Bladder microvascular endothelial cell (primary cell): ENCODE measurements around the gene RHBDF2. TPM values are rescaled to one million over a fixed set of nuclear protein-coding genes. Genes with fewer than 3 reads are reported as not detected.

Experiments used
- total RNA-seq: library from RNA; depleted of rRNA; stranded (reverse); fragments of >200 nt; gene quantifications from 2 replicates; pipeline ENCODE4 v1.2.3, GENCODE V29; 2014

RHBDF2 gene
- 14.9 and 50.5 TPM in 2 replicates for total RNA-seq

GRCh38 chr17:76501018-76501826, at the start of gene RHBDF2:
TSS of gene RHBDF2 (minus strand) at chr17:76501423. CDS start at chr17:76481524, 19,899 bp downstream.

GRCh38 chr17:76539631-76540271, 38.5 kb upstream of the RHBDF2 start, which contains the start of gene PRCD:
TSS of gene PRCD (plus strand) at chr17:76540044. CDS start at chr17:76540142, 98 bp downstream.

DNA sequence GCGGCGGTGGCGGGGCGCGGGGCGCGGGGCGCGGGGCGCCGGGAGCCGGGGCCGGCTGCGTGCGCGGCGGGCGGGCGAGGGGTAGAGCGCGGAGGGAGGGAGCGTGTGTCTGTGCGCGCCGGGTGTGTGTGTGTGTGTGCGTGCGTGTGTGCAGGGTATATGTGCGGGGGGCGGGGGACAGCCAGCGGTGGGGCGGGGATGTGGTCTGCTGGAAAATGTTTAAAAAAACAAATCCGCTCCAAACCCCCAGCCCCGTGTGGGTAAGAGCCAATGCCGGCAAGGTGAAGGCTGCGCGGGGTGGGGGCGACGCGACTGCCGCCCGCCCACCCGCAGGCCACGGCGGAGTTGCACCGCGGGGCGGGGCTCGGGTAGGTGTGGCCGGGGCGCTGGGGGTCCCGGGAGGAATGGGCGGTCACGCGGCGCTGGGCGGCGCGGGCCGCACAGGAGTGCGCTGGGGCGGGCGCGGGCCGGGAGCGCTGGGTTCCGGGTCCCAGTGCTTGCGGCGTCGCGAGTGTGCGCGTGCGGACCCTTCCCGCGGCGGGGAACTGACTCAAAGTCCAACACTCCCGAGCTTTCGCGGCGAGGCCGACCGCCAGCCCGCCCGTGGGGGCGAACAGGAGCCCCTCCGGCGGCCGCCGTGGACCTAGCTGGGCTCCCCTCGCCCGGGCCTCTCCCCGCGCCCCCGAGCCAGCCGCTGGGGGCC, 36.5 kb upstream of the RHBDF2 start, which contains the start of gene CYGB:
Gene CYGB, minus strand, starts transcription at position 132 of the 703 bp plus-strand sequence. CDS start 167 bp downstream, outside the sequence.

DNA sequence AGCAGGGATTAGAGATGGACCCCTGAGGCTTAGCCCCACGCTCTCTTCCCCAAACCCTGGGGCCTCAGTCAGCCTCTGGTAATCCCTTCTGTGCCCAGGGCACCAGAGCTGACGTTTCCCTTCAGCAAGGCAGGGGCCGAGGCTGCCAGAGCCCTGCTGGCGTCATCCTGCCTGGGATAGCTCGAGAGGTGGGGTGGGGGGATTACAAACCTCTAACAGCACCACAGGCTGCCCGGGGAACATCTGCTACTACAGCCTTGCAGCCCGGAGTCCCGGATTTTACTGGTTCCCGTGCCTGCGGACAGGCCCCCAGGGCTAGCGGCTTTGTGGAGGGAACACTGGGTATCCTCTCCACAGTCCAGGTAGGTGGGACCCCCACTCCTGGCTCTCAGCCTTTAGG, 33.9 kb downstream of the RHBDF2 start, which contains the start of gene AANAT:
Gene AANAT, plus strand, starts transcription at position 238 of the 400 bp plus-strand sequence. CDS start 1,144 bp downstream, outside the sequence.

GRCh38 chr17:76452660-76453430, 48.4 kb downstream of the RHBDF2 start, which contains the start of gene UBE2O:
TSS of gene UBE2O (minus strand) at chr17:76453152. CDS start at chr17:76453141, 11 bp downstream.

Other genes starting within 250 kb of the RHBDF2 start
- gene UBALD2, start 236.1 kb downstream of the RHBDF2 start, total RNA-seq, result 6.8 and 8.9 TPM in 2 replicates
- gene QRICH2, start 193.1 kb downstream of the RHBDF2 start, total RNA-seq, result 3.1 and 10.4 TPM in 2 replicates
- gene PRPSAP1, start 147.5 kb downstream of the RHBDF2 start, total RNA-seq, result 60.5 and 129 TPM in 2 replicates
- gene SPHK1, start 116.8 kb downstream of the RHBDF2 start, total RNA-seq, result 52.5 and 142 TPM in 2 replicates
- gene UBE2O, start 48.3 kb downstream of the RHBDF2 start, total RNA-seq, result 14.7 and 51.5 TPM in 2 replicates
- gene AANAT, start 33.8 kb downstream of the RHBDF2 start, total RNA-seq, result not detected in 2 replicates
- 3.3 and 4.4 TPM in 2 replicates for gene CYGB, start 36.3 kb upstream of the RHBDF2 start, total RNA-seq
- gene PRCD, start 38.6 kb upstream of the RHBDF2 start, total RNA-seq, result 0.38 and 0.49 TPM in 2 replicates
- 0.82 and 3.6 TPM in 2 replicates for gene ST6GALNAC2, start 84.4 kb upstream of the RHBDF2 start, total RNA-seq
- not detected in 2 replicates for gene ST6GALNAC1, start 142.3 kb upstream of the RHBDF2 start, total RNA-seq
- 86.6 and 156 TPM in 2 replicates for gene MXRA7, start 209.5 kb upstream of the RHBDF2 start, total RNA-seq
- gene JMJD6, start 225.2 kb upstream of the RHBDF2 start, total RNA-seq, result 17.2 and 21.5 TPM in 2 replicates
- 13.6 and 16.9 TPM in 2 replicates for gene METTL23, start 225.4 kb upstream of the RHBDF2 start, total RNA-seq
- gene SRSF2, start 235.9 kb upstream of the RHBDF2 start, total RNA-seq, result 152 and 230 TPM in 2 replicates
- 19.3 and 31.5 TPM in 2 replicates for gene MFSD11, start 236.7 kb upstream of the RHBDF2 start, total RNA-seq